ENCODE data around the gene SATB2. TPM values are rescaled to one million over a fixed set of nuclear protein-coding genes. Genes with fewer than 3 reads are reported as not detected.

Gene SATB2
- total and polyA plus RNA-seq, 2 experiments from 2014 or later: 1.6 to 6.0 TPM

DNA sequence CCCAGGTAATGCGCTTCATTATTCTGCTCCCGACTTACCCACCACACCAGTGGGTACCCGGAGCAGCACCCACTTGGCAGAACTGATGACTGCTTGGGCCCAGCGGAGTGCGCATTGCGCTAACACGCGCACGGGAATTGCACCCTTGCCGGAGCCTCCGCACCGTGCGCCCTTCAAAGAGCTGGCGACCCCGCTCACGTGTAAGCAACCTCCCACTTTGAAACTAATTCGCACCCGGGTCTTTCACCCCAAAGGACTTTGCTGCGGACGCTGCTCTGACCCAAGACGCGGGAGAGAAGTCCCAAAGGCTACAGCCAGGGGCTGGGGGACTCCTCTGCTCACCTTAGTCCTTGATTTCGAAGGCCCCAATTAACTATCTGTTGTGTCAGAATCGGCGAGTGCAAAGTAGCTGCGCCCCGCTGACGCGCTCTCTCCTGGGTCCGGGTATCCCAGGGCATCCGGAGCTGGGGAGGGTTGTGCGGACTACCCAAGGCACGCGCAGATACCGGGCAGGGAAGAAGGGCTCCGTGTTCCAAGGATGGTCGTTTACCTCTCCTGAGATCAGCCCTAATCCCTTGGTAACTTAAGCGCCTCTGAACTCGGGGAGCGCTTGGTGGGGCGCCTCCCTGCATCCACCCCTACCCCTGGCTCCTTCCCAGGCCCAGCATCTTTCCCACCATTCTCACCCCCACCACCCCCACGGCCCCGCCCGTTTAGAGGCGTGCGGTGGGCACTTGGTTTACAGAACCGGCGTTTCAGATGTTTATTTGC lies 13.1 kb upstream of the SATB2 start (continued):
- no peak for TF ChIP-seq ZNF462 (CRISPR knock-in tag; IDR thresholded peaks at IDR 0.05)
- no peak for TF ChIP-seq POLR2AphosphoS5 (IDR thresholded peaks at IDR 0.05; ENCODE audit: low read depth)
- TF ChIP-seq, protein P1, sequence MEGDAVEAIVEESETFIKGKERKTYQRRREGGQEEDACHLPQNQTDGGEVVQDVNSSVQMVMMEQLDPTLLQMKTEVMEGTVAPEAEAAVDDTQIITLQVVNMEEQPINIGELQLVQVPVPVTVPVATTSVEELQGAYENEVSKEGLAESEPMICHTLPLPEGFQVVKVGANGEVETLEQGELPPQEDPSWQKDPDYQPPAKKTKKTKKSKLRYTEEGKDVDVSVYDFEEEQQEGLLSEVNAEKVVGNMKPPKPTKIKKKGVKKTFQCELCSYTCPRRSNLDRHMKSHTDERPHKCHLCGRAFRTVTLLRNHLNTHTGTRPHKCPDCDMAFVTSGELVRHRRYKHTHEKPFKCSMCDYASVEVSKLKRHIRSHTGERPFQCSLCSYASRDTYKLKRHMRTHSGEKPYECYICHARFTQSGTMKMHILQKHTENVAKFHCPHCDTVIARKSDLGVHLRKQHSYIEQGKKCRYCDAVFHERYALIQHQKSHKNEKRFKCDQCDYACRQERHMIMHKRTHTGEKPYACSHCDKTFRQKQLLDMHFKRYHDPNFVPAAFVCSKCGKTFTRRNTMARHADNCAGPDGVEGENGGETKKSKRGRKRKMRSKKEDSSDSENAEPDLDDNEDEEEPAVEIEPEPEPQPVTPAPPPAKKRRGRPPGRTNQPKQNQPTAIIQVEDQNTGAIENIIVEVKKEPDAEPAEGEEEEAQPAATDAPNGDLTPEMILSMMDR (conservative IDR thresholded peaks at IDR 0.05; ENCODE audit: low read depth in 2 of 2): no peak

- H3K36me3 Mint-ChIP-seq (ENCODE audit: low read depth): no peaks in the 10 kb centered on the region
- 0 out of 2 replicates have a peak, but pooled peaks have one; percentile 2 for TF ChIP-seq ETS1 (IDR thresholded peaks at IDR 0.05)
- TF ChIP-seq, protein P1 (conservative IDR thresholded peaks at IDR 0.05; ENCODE audit: low read depth in 2 of 2): no peak
- H3F3A ChIP-seq (replicated peaks; ENCODE audit: low read depth): peaks cover 3% of the 10 kb centered on the region
- H4K20me1 ChIP-seq (replicated peaks; ENCODE audit: insufficient read depth): no peaks in the 10 kb centered on the region; the same call in 1 of the 2 replicates
- H3K79me2 ChIP-seq (replicated peaks; ENCODE audit: insufficient read depth): no peaks in the 10 kb centered on the region
- no peaks in the 10 kb centered on the region; the same call in 2 of the 3 replicates for H3K9me3 Mint-ChIP-seq
- H3K27ac ChIP-seq (ENCODE audit: low read depth): no peak overlapping the region
- peak overlapping the region; percentile 71 for H3K4me3 ChIP-seq
- peaks cover 96% of the 10 kb centered on the region for H3K27me3 ChIP-seq (ENCODE audit: insufficient read depth)
- peaks cover 78% of the 10 kb centered on the region for H3K27me3 Mint-ChIP-seq (ENCODE audit: insufficient read depth, low read depth, poor library complexity)
- H2AFZ ChIP-seq: peak overlapping the region; percentile 23; the same call in 1 of the 2 replicates
- H3K4me2 ChIP-seq: peak overlapping the region; percentile 85
- H3K9me2 ChIP-seq (ENCODE audit: insufficient read depth): no peaks in the 10 kb centered on the region
- H3K4me3 Mint-ChIP-seq: peak overlapping the region; percentile 79
- peaks cover 42% of the 10 kb centered on the region for H3K4me1 Mint-ChIP-seq
- ATAC-seq (no peak), DNase-seq (ENCODE audit: low spot score) (no peak)
- no peak overlapping the region for H3K27ac Mint-ChIP-seq
- no peaks in the 10 kb centered on the region for H3K36me3 ChIP-seq (ENCODE audit: insufficient read depth)
- H3K4me1 ChIP-seq (ENCODE audit: insufficient read depth): peaks cover 49% of the 10 kb centered on the region
Observed at GRCh38 chr2:199470361-199470671, 12.6 kb upstream of the SATB2 start.
